VCaP (cell line): Measurements from ENCODE around the gene KSR1.

Experiments used
- H3K27ac ChIP-seq: fragments of 450-650 bp; 2 replicates; pipeline ENCODE4 v1.5.1; 2017
- TF ChIP-seq, protein P1 (sequence below): fragments of 450-650 bp; conservative IDR thresholded peaks from 2 replicates; pipeline ENCODE4 v1.5.1; 2017; ENCODE audit warnings: mild to moderate bottlenecking, moderate library complexity

KSR1 gene

DNA sequence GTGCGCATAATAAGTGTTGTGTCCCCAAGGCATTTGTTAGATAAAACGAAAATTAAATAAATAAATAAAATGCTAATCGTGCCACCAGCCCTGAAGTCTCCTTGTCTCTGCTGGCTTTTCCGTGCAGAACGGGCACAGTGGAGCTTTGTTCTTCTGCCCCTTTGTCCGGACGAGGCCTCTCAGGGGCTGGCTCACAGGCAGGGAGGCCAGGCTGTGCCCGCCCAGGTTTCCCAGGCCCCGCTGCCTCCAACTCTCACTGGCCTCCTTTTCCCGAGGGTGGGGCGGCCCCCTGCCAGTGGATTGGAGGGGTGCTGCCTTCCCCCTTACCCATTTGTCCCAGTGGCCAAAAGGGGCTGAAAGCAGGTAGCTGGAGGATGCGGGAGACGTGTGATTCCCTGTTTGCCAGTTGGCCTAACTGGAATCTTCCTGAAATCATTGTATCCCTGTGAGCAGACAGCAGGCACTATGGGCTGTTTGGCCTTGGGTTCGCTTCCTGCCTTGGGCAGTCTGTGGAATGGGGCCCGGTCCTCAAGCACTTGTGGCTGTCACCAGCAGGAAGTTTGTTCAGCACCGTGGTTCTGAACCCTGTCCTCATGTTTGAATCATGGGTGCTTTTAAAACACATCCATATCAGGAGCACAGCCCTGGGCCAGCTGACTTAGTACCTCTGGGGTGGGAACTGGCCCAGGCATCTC lies 64.4 kb downstream of the KSR1 start:
- TF ChIP-seq, protein P1, sequence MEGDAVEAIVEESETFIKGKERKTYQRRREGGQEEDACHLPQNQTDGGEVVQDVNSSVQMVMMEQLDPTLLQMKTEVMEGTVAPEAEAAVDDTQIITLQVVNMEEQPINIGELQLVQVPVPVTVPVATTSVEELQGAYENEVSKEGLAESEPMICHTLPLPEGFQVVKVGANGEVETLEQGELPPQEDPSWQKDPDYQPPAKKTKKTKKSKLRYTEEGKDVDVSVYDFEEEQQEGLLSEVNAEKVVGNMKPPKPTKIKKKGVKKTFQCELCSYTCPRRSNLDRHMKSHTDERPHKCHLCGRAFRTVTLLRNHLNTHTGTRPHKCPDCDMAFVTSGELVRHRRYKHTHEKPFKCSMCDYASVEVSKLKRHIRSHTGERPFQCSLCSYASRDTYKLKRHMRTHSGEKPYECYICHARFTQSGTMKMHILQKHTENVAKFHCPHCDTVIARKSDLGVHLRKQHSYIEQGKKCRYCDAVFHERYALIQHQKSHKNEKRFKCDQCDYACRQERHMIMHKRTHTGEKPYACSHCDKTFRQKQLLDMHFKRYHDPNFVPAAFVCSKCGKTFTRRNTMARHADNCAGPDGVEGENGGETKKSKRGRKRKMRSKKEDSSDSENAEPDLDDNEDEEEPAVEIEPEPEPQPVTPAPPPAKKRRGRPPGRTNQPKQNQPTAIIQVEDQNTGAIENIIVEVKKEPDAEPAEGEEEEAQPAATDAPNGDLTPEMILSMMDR = no peak
- H3K27ac ChIP-seq = no peak overlapping the region

DNA sequence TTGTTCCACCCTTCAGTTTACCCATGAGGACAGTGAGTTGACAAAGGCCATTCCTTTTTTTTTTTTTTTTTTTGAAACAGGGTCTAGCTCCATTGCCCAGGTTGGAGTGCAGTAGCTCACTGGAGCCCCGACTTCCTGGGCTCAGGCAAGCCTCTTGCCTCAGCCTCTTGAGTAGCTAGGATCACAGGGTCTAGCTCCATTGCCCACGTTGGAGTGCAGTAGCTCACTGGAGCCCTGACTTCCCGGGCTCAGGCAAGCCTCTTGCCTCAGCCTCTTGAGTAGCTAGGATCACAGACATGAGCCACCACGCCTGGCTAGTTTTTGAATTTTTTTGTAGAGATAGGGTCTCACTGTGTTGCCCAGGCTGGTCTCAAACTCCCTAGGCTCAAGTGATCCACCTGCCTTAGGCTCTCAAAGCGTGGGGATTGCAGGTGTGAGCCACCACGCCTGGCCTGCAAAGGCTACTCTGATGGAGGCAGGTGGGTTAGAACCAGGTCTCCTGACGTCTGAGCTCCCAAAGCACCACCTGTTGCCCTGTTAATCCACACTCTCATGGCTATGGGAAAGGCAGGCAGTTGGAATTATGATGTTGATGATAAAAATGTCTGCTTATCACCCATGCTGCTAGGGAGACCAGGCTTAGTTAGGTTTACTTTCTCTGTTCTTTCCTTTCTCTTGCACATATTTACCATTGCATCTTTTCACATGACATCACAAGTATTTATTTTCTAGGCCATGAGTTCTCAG lies 65.2 kb downstream of the KSR1 start:
- TF ChIP-seq, protein P1 = no peak
- no peak overlapping the region for H3K27ac ChIP-seq

DNA sequence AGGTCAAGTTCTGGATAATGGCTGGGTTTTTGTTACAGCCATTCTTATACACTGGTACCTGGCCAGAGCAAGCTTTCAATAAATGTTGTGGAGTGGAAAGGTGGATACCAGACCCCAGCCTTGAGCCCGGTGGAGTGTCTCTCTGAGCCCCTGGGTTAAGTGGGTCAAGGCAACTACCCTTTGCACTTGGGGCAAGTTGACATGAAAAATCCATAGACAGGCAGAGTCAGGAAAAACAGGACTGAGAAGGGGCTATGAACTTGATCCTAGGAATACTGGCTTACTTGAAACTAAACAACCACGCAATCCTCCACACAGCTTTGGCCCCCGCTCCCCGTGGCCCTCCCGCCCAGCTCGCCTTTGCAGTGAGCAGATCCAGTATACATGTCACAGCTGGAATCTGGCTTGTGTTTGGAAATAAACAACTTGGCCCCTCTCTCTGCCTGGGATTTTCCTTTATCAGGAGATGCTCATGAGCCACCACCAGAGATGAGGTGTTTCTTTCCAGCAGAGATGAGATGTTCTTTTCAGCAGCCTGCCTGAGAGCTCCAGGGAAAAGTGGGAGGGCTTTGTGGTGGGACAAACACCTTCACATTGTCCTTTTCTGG lies 65.9 kb downstream of the KSR1 start:
- no peak overlapping the region for H3K27ac ChIP-seq
- TF ChIP-seq, protein P1 = no peak

- TF ChIP-seq, protein P1 = no peak
- no peak overlapping the region for H3K27ac ChIP-seq
Measured at GRCh38 chr17:27523712-27524111, 67.5 kb downstream of the KSR1 start.

GRCh38 chr17:27524594-27524993 lies 68.3 kb downstream of the KSR1 start:
- no peak overlapping the region for H3K27ac ChIP-seq
- TF ChIP-seq, protein P1 = no peak

GRCh38 chr17:27525316-27525715 lies 69.1 kb downstream of the KSR1 start:
- no peak overlapping the region for H3K27ac ChIP-seq
- TF ChIP-seq, protein P1 = no peak

GRCh38 chr17:27525836-27526603 lies 69.8 kb downstream of the KSR1 start:
- H3K27ac ChIP-seq = no peak overlapping the region

More at GRCh38 chr17:27525836-27526603, 69.8 kb downstream of the KSR1 start:
- TF ChIP-seq, protein P1 = no peak
